ENCODE measurements around the gene LSM10. TPM values are rescaled to one million over a fixed set of nuclear protein-coding genes. Genes with fewer than 3 reads are reported as not detected.

LSM10 gene
- total and polyA plus RNA-seq, 9 of the 15 experiments (the other 6 are each of a cell fraction or from before 2014, with no cell fraction given): 13.2 to 146 (median 68.9) TPM

GRCh38 chr1:36382669-36383068 is 15.0 kb downstream of the LSM10 start (continued):
- TF ChIP-seq CEBPG (CRISPR knock-in tag; IDR thresholded peaks at IDR 0.05) (peak; percentile 62; the same call in 1 of the 2 replicates), CEBPG (tag; conservative IDR thresholded peaks at IDR 0.05 in 1 of 2, IDR thresholded peaks at IDR 0.05 in 1 of 2) (0 out of 4 replicates have a peak, but pooled peaks have one; percentile 23 to 25)

GRCh38 chr1:36382231-36382630 is 15.5 kb downstream of the LSM10 start:
- BruUV-seq (replicated peaks): no TSS peak
- Histone ChIP-seq H2AFZ (ENCODE audit: low read depth, low read length) (no peak overlapping the region), H4K20me1 (replicated peaks; ENCODE audit: control insufficient read depth, insufficient read depth, low read length) (peaks cover 24% of the 10 kb centered on the region; the same call in 1 of the 2 replicates), H3K27ac (ENCODE audit: extremely low read depth, low read depth, low read length) (no peak overlapping the region), H3K9me1 (ENCODE audit: control insufficient read depth, insufficient read depth, low read length) (peaks cover 7% of the 10 kb centered on the region), H3K27me3 (ENCODE audit: control insufficient read depth in 2 of 2, insufficient read depth in 2 of 2, low read length in 2 of 2) (no peaks in the 10 kb centered on the region), H3K4me1 (replicated peaks in 1 of 2; ENCODE audit: control insufficient read depth in 2 of 2, insufficient read depth in 2 of 2, low read length in 2 of 2) (peaks cover 24 to 26% of the 10 kb centered on the region in 2 experiments), H3K79me2 (ENCODE audit: control insufficient read depth, insufficient read depth, low read length) (peaks cover 86% of the 10 kb centered on the region), H3K4me3 (no peak overlapping the region), H3K36me3 (ENCODE audit: control insufficient read depth, insufficient read depth, low read length) (peaks cover 40% of the 10 kb centered on the region), H3K4me2 (ENCODE audit: insufficient read depth, low read length) (no peak overlapping the region), H3K9me3 (replicated peaks; ENCODE audit: control insufficient read depth, insufficient read depth, low read depth, low read length) (no peaks in the 10 kb centered on the region), H3K9ac (ENCODE audit: insufficient read depth in 1 of 2, low read depth in 2 of 2, low read length in 2 of 2) (no peak overlapping the region)
- CTCF ChIA-PET (ENCODE audit: low intra/inter-chr PET ratio): no interaction called here
- intact Hi-C loops (cut with micrococcal nuclease) (no loop called here), in situ Hi-C loops (cut with MboI) (no loop called here)
- ATAC-seq: no peak
- POLR2A ChIA-PET: interaction anchor here (0.6 to 9.7 kb wide), 7 partner anchors 13 to 275 kb away, joined by 3 to 315 read pairs (median 4); partner anchors contain the start of genes LSM10 and TRAPPC3
- 93% methylated on average over 9 of the region's 9 CpGs for WGBS (ENCODE audit: insufficient coverage, low coverage, missing lambda C conversion rate)
- TF ChIP-seq SMARCE1 (IDR thresholded peaks at IDR 0.05) (no peak), SRSF3 (IDR thresholded peaks at IDR 0.05; ENCODE audit: insufficient read depth, low read length) (no peak), SAFB2 (IDR thresholded peaks at IDR 0.05; ENCODE audit: borderline replicate concordance, low read depth, low read length, severe bottlenecking) (no peak), TGIF2 (CRISPR knock-in tag; IDR thresholded peaks at IDR 0.05) (no peak), BACH1 (tag; IDR thresholded peaks at IDR 0.05) (no peak), CBX8 (IDR thresholded peaks at IDR 0.05; ENCODE audit: borderline replicate concordance, extremely low read depth, low read depth, low read length, poor library complexity, severe bottlenecking) (no peak), HOXB6 (CRISPR knock-in tag; IDR thresholded peaks at IDR 0.05; ENCODE audit: borderline replicate concordance) (no peak), ZNF445 (CRISPR knock-in tag; IDR thresholded peaks at IDR 0.05; ENCODE audit: low read depth) (no peak), MAFG (tag; conservative IDR thresholded peaks at IDR 0.05) (no peak), TBL1XR1 (IDR thresholded peaks at IDR 0.05; ENCODE audit: low read length in 2 of 2) (no peak), STAT5A (IDR thresholded peaks at IDR 0.05; ENCODE audit: borderline replicate concordance, low read length) (no peak), ZSCAN29 (IDR thresholded peaks at IDR 0.05) (no peak), DLX4 (CRISPR knock-in tag; IDR thresholded peaks at IDR 0.05) (no peak)
- TF ChIP-seq, protein P1, sequence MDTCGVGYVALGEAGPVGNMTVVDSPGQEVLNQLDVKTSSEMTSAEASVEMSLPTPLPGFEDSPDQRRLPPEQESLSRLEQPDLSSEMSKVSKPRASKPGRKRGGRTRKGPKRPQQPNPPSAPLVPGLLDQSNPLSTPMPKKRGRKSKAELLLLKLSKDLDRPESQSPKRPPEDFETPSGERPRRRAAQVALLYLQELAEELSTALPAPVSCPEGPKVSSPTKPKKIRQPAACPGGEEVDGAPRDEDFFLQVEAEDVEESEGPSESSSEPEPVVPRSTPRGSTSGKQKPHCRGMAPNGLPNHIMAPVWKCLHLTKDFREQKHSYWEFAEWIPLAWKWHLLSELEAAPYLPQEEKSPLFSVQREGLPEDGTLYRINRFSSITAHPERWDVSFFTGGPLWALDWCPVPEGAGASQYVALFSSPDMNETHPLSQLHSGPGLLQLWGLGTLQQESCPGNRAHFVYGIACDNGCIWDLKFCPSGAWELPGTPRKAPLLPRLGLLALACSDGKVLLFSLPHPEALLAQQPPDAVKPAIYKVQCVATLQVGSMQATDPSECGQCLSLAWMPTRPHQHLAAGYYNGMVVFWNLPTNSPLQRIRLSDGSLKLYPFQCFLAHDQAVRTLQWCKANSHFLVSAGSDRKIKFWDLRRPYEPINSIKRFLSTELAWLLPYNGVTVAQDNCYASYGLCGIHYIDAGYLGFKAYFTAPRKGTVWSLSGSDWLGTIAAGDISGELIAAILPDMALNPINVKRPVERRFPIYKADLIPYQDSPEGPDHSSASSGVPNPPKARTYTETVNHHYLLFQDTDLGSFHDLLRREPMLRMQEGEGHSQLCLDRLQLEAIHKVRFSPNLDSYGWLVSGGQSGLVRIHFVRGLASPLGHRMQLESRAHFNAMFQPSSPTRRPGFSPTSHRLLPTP (IDR thresholded peaks at IDR 0.05; ENCODE audit: borderline replicate concordance, extremely low read depth, insufficient read length): no peak
- DNase-seq (ENCODE audit: extremely low read depth in 1 of 4, low spot score in 3 of 4): no peak
- FAIRE-seq: no peak

Data from K562 (cell line).